Measurements from ENCODE around the gene MED7. TPM values are rescaled to one million over a fixed set of nuclear protein-coding genes. Genes with fewer than 3 reads are reported as not detected.
A peak's percentile ranks its signal among the peaks of the same experiment; 100 is the strongest.

MED7 gene
- total and polyA plus RNA-seq, 2 of the 4 experiments (the other 2 are of a cell fraction): 8.6 to 9.0 TPM

- ATAC-seq (ENCODE audit: low read depth): peak; percentile 93
- CTCF ChIA-PET: interaction anchor here (0.5 to 1.6 kb wide), 6 partner anchors 8 to 586 kb away, joined by 3 to 5 read pairs (median 3); partner anchors contain the start of gene THG1L
- H4K91ac ChIP-seq (ENCODE audit: insufficient read depth, low read depth, low read length): no peak overlapping the region
- no peaks in the 10 kb centered on the region for H4K20me1 ChIP-seq (ENCODE audit: insufficient read depth, low read length)
- H2BK15ac ChIP-seq (ENCODE audit: low read depth, low read length): no peak overlapping the region
- H3K9ac ChIP-seq (ENCODE audit: low read depth, low read length): no peak overlapping the region
- no peaks in the 10 kb centered on the region for H3K4me1 ChIP-seq (ENCODE audit: control insufficient read depth, insufficient read depth, low read length)
- in situ Hi-C loops (cut with MboI; ENCODE audit: low sequenced_read_pairs) (loop anchor here (10.0 to 25.0 kb wide), 3 partner anchors 166 to 1212 kb away; partner anchors contain the start of gene LSM11), intact Hi-C loops (cut with micrococcal nuclease) (loop anchor here (1.0 to 5.0 kb wide), 3 partner anchors 103 to 593 kb away; partner anchors contain the start of gene LSM11), dilution Hi-C loops (cut with HindIII; ENCODE audit: low sequenced_read_pairs, unreplicated experiment) (no loop called here)
- no peak overlapping the region for H3K56ac ChIP-seq (ENCODE audit: extremely low read depth, insufficient read depth, low read length)
- H2BK20ac ChIP-seq (ENCODE audit: low read depth, low read length): no peak overlapping the region
- H4K5ac ChIP-seq (ENCODE audit: low read depth, low read length): no peak overlapping the region
- H2BK5ac ChIP-seq (ENCODE audit: low read depth, low read length, poor library complexity, severe bottlenecking): no peak overlapping the region
- H2AK9ac ChIP-seq (replicated peaks; ENCODE audit: low read depth, low read length, poor library complexity): no peak overlapping the region
- H2AK5ac ChIP-seq (ENCODE audit: low read depth, low read length): no peak overlapping the region
- no peak overlapping the region for H3K27ac ChIP-seq (ENCODE audit: insufficient read depth, low read length)
- POLR2A ChIA-PET (ENCODE audit: unreplicated experiment): no interaction called here
- H3K4me2 ChIP-seq (ENCODE audit: low read depth, low read length): no peak overlapping the region
- WGBS, 2 experiments (ENCODE audit: extremely low coverage in 2 of 2, insufficient read length in 1 of 2): 79% methylated on average over 2 of the region's 14 CpGs; no CpG with 5 or more reads in 1 of the 2 experiments
- no peak overlapping the region for H3K4ac ChIP-seq (ENCODE audit: low read depth, low read length)
- peak; percentile 60 for DNase-seq
- H3K4me3 ChIP-seq (ENCODE audit: insufficient read depth, low read depth, low read length): no peak overlapping the region
- H2AFZ ChIP-seq (replicated peaks; ENCODE audit: low read length, poor library complexity): no peak overlapping the region
- no peak overlapping the region for H3K18ac ChIP-seq (ENCODE audit: low read depth, low read length)
- H4K8ac ChIP-seq (ENCODE audit: low read depth in 2 of 2, low read length in 2 of 2): no peak overlapping the region
- TF ChIP-seq CHD1 (IDR thresholded peaks at IDR 0.05; ENCODE audit: low read depth, low read length) (no peak), SMC3 (IDR thresholded peaks at IDR 0.05; ENCODE audit: low read depth, low read length) (peak; percentile 51), CTCF (conservative IDR thresholded peaks at IDR 0.05; ENCODE audit: low read depth, low read length) (peak; percentile 84), RAD21 (IDR thresholded peaks at IDR 0.05; ENCODE audit: low read length) (peak; percentile 68), MXI1 (IDR thresholded peaks at IDR 0.05; ENCODE audit: borderline replicate concordance, low read depth, low read length) (no peak)
- H3K27me3 ChIP-seq (ENCODE audit: control insufficient read depth, insufficient read depth, low read length): no peaks in the 10 kb centered on the region; the same call in 1 of the 2 replicates
- no peak overlapping the region for H3K23ac ChIP-seq (ENCODE audit: low read depth, low read length)
- H3K9me3 ChIP-seq (ENCODE audit: control insufficient read depth, insufficient read depth, low read length): no peaks in the 10 kb centered on the region
- H2BK120ac ChIP-seq (ENCODE audit: low read depth, low read length): no peak overlapping the region
- no peak overlapping the region for H3K14ac ChIP-seq (replicated peaks; ENCODE audit: low read depth, low read length)
- no peaks in the 10 kb centered on the region for H3K9me1 ChIP-seq (ENCODE audit: insufficient read depth, low read length)
- BruUV-seq (replicated peaks): no TSS peak
- H3K36me3 ChIP-seq (ENCODE audit: control insufficient read depth, insufficient read depth, low read length): no peaks in the 10 kb centered on the region
- no peaks in the 10 kb centered on the region for H3K79me1 ChIP-seq (ENCODE audit: low read depth in 1 of 2, low read length in 2 of 2)
These were observed 6.3 kb upstream of the MED7 start for GRCh38 chr5:157148734-157149615.

Data from IMR-90 (cell line).